Neural cell (in vitro differentiated cells): Measurements from ENCODE around the gene NOL3. TPM values are rescaled to one million over a fixed set of nuclear protein-coding genes. Genes with fewer than 3 reads are reported as not detected.

Experiments
- H2AFZ ChIP-seq: fragments of 200-600, 300-800 bp; sonication (generic), shearing (Covaris generic); 2 replicates; pipeline ENCODE4 v1.6.0; 2014; ENCODE audit warnings: low read depth, mild to moderate bottlenecking, antibody characterized with exemption, low read length, moderate library complexity
- H3F3A ChIP-seq: fragments of 200-600 bp; shearing (Covaris generic); 2 replicates; pipeline ENCODE4 v1.6.1; 2016; ENCODE audit warnings: mild to moderate bottlenecking, moderate library complexity, mixed read lengths, antibody characterized with exemption, low read length; ENCODE audit not compliant: insufficient read depth, poor library complexity, severe bottlenecking
- H3K27ac ChIP-seq: fragments of 200-600, 300-800 bp; sonication (generic), shearing (Covaris generic); 2 replicates; pipeline ENCODE4 v1.5.1; 2014; ENCODE audit warnings: mild to moderate bottlenecking, low read length, moderate library complexity
- H3K27me3 ChIP-seq: fragments of 300-800, 200-600 bp; sonication (generic), shearing (Covaris generic); 2 replicates; pipeline ENCODE4 v1.6.0; 2014; ENCODE audit warnings: mild to moderate bottlenecking, low read depth, low read length, moderate library complexity; ENCODE audit not compliant: insufficient read depth
- H3K36me3 ChIP-seq: fragments of 300-800, 200-600 bp; sonication (generic), shearing (Covaris generic); 2 replicates; pipeline ENCODE4 v1.5.1; 2014; ENCODE audit warnings: mild to moderate bottlenecking, antibody characterized with exemption, low read length, moderate library complexity; ENCODE audit not compliant: insufficient read depth
- H3K4me2 ChIP-seq: fragments of 300-800, 200-600 bp; sonication (generic), shearing (Covaris generic); 2 replicates; pipeline ENCODE4 v1.6.0; 2014; ENCODE audit warnings: mild to moderate bottlenecking, low read length
- H3K4me3 ChIP-seq: fragments of 300-800, 200-600 bp; sonication (generic), shearing (Covaris generic); 2 replicates; pipeline ENCODE4 v1.5.1; 2014; ENCODE audit warnings: mild to moderate bottlenecking, low read length, moderate library complexity
- H3K79me2 ChIP-seq: fragments of 200-600 bp; shearing (Covaris generic); replicated peaks from 2 replicates; pipeline ENCODE4 v1.6.0; 2014; ENCODE audit warnings: mild to moderate bottlenecking, low read length, moderate library complexity; ENCODE audit not compliant: insufficient read depth
- H3K9ac ChIP-seq: fragments of 300-800, 200-600 bp; sonication (generic), shearing (Covaris generic); 2 replicates; pipeline ENCODE4 v1.6.1; 2016; ENCODE audit warnings: mild to moderate bottlenecking, low read length, mixed read lengths
- H3K9me2 ChIP-seq: fragments of 200-600 bp; shearing (Covaris generic); 2 replicates; pipeline ENCODE4 v1.6.1; 2016; ENCODE audit warnings: mild to moderate bottlenecking, low read length, mixed read lengths; ENCODE audit not compliant: insufficient read depth
- H3K9me3 ChIP-seq: fragments of 200-600, 300-800 bp; sonication (generic), shearing (Covaris generic); 2 replicates; pipeline ENCODE4 v1.6.1; 2016; ENCODE audit warnings: mild to moderate bottlenecking, mixed run types, low read length, moderate library complexity, mixed read lengths
- H4K20me1 ChIP-seq: fragments of 200-600 bp; shearing (Covaris generic); 2 replicates; pipeline ENCODE4 v1.6.1; 2016; ENCODE audit warnings: mild to moderate bottlenecking, mixed run types; ENCODE audit not compliant: insufficient read depth
- EP300 ChIP-seq: fragments of 450-650 bp; conservative IDR thresholded peaks from 2 replicates; pipeline ENCODE4 v1.6.1; 2014; ENCODE audit warnings: antibody characterized with exemption, mild to moderate bottlenecking, moderate library complexity; ENCODE audit not compliant: poor library complexity, severe bottlenecking
- EZH2 ChIP-seq: fragments of 200-600, 300-800 bp; shearing (Covaris generic), sonication (generic); IDR thresholded peaks from 2 replicates; pipeline ENCODE4 v1.6.1; 2014; ENCODE audit warnings: antibody characterized with exemption, low read length, borderline replicate concordance, mild to moderate bottlenecking; ENCODE audit not compliant: insufficient read depth, poor library complexity, severe bottlenecking
- MXI1 ChIP-seq: fragments of 450-650 bp; conservative IDR thresholded peaks from 2 replicates; pipeline ENCODE4 v1.6.1; 2014; ENCODE audit warnings: antibody characterized with exemption, mild to moderate bottlenecking; ENCODE audit not compliant: poor library complexity, severe bottlenecking
- POLR2AphosphoS5 ChIP-seq: IDR thresholded peaks from 2 replicates; pipeline ENCODE4 v1.6.1; 2012
- RAD21 ChIP-seq: fragments of 450-650 bp; conservative IDR thresholded peaks from 2 replicates; pipeline ENCODE4 v1.6.1; 2014; ENCODE audit warnings: antibody characterized with exemption, mild to moderate bottlenecking, moderate library complexity
- REST ChIP-seq: IDR thresholded peaks from 2 replicates; pipeline ENCODE4 v1.6.1; 2012; ENCODE audit warnings: borderline replicate concordance
- SMC3 ChIP-seq: fragments of 450-650 bp; conservative IDR thresholded peaks from 2 replicates; pipeline ENCODE4 v1.6.1; 2014; ENCODE audit warnings: antibody characterized with exemption, mild to moderate bottlenecking, moderate library complexity; ENCODE audit not compliant: poor library complexity
- TAF1 ChIP-seq: IDR thresholded peaks from 2 replicates; pipeline ENCODE4 v1.6.1; 2012; ENCODE audit warnings: low read depth
- polyA plus RNA-seq: library from polyadenylated mRNA; depleted of rRNA; stranded (reverse); fragments of >200 nt; gene quantifications from 2 replicates; pipeline ENCODE4 v1.2.3, GENCODE V29; 2014
- TF ChIP-seq, protein P1 (sequence below): fragments of 450-650 bp; IDR thresholded peaks from 2 replicates; pipeline ENCODE4 v1.5.1; 2014; ENCODE audit warnings: antibody characterized with exemption, mild to moderate bottlenecking, moderate library complexity; ENCODE audit not compliant: poor library complexity, severe bottlenecking

NOL3 gene
- polyA plus RNA-seq, 1 donor from 2014 or later: 8.4 TPM

DNA sequence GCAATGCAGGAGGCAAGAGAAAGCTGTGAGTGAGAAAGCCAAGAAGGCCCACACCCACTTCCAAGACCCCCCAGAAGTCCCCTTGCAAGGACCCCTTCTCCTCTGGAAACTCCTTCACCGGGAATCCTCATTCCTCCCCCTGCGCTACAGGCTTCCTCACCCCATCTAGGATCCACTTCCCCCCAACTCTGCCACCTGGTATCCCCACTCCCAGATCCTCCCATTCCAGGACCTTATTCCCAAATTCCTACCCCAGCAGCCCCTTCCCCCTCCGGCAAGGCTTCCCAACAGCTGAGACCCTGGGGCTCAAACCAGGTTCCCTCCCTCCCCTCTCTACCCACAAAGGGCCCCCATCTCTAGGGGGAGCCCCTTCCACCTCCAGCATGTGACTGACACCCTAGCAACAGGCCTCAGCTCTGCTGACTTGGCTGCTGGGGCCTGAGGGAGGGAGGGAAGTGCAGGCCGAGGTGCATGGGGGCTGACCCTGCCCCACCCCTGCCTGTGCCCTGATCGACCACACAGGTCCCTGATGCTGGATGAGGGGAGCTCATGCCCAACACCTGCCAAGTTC is 3.7 kb upstream of the NOL3 start:
- Histone ChIP-seq H3K36me3 (no peaks in the 10 kb centered on the region), H3K27me3 (peaks cover 99% of the 10 kb centered on the region), H3K9me3 (no peaks in the 10 kb centered on the region), H4K20me1 (no peaks in the 10 kb centered on the region), H3K4me2 (no peak overlapping the region), H3F3A (no peaks in the 10 kb centered on the region), H3K9ac (no peak overlapping the region), H3K27ac (no peak overlapping the region), H2AFZ (no peak overlapping the region), H3K9me2 (no peaks in the 10 kb centered on the region), H3K79me2 (no peaks in the 10 kb centered on the region), H3K4me3 (no peak overlapping the region)
- TF ChIP-seq, protein P1, sequence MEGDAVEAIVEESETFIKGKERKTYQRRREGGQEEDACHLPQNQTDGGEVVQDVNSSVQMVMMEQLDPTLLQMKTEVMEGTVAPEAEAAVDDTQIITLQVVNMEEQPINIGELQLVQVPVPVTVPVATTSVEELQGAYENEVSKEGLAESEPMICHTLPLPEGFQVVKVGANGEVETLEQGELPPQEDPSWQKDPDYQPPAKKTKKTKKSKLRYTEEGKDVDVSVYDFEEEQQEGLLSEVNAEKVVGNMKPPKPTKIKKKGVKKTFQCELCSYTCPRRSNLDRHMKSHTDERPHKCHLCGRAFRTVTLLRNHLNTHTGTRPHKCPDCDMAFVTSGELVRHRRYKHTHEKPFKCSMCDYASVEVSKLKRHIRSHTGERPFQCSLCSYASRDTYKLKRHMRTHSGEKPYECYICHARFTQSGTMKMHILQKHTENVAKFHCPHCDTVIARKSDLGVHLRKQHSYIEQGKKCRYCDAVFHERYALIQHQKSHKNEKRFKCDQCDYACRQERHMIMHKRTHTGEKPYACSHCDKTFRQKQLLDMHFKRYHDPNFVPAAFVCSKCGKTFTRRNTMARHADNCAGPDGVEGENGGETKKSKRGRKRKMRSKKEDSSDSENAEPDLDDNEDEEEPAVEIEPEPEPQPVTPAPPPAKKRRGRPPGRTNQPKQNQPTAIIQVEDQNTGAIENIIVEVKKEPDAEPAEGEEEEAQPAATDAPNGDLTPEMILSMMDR: no peak
- TF ChIP-seq EP300 (no peak), MXI1 (no peak), REST (no peak), RAD21 (no peak), POLR2AphosphoS5 (no peak)

DNA sequence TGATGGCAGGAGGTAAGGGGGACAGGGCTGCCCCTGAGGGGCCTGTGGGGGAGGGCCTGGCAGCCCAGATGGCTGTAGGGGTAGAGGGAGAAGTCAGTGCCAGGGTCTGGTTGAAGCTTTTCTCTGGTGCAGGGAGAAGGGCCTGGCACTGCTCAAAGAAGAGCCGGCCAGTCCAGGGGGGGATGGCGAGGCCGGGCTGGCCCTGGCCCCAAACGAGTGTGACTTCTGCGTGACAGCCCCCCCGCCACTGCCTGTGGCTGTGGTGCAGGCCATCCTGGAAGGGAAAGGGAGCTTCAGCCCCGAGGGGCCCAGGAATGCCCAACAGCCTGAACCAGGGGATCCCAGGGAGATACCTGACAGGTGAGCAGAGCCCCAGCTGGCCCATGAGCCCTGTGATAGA is 2.8 kb upstream of the NOL3 start:
- H3K9ac ChIP-seq: no peak overlapping the region
- H3K79me2 ChIP-seq: no peaks in the 10 kb centered on the region
- H3K9me3 ChIP-seq: no peaks in the 10 kb centered on the region
- no peaks in the 10 kb centered on the region for H3K36me3 ChIP-seq
- H4K20me1 ChIP-seq: no peaks in the 10 kb centered on the region
- H3K27ac ChIP-seq: no peak overlapping the region
- peaks cover 94% of the 10 kb centered on the region for H3K27me3 ChIP-seq
- no peak overlapping the region for H3K4me2 ChIP-seq
- H3K4me3 ChIP-seq: no peak overlapping the region
- no peaks in the 10 kb centered on the region for H3K9me2 ChIP-seq
- TF ChIP-seq, protein P1: no peak
- TF ChIP-seq MXI1: no peak
- TF ChIP-seq SMC3: no peak
- TF ChIP-seq TAF1: no peak
- TF ChIP-seq EP300: no peak
- TF ChIP-seq RAD21: no peak
- TF ChIP-seq POLR2AphosphoS5: no peak
- no peak for TF ChIP-seq EZH2
- no peak for TF ChIP-seq REST
- H3F3A ChIP-seq: no peaks in the 10 kb centered on the region
- no peak overlapping the region for H2AFZ ChIP-seq
